Measurements from ENCODE around the gene PRKCA.

PRKCA gene

DNA sequence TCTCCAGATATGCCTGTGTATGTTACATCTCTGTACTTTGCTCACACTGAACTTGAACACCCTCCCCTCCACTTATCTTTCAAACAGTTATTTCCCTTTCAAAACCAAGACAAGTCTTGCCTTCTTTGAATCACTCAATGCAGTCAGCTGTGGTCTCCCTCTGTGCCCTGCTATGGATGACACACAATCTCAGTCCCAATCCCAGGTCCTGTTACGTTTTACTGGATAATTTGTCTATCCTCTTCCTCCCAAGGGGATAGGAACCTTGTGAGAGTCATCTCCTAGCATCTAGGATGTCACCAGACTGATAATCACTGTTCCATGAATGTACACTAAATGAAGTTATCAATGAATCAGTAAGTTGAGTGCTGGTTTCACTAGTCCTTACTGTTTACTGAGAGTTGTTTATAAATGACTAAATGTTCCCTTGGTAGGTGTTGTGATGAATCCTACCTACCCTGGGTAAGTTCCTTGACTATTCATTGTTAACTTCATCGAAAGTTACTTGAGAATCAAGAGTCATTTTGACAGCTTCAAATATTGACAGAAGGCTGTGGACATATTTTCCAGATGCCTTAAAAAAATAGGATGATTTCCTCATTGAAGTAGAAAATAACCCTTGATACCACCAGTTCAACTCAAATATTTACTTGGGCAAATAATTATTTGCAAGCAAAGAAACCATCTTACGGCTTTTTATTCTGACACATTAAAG, 244.9 kb downstream of the PRKCA start:
- no peak for DNase-seq (ENCODE audit: low spot score)

DNA sequence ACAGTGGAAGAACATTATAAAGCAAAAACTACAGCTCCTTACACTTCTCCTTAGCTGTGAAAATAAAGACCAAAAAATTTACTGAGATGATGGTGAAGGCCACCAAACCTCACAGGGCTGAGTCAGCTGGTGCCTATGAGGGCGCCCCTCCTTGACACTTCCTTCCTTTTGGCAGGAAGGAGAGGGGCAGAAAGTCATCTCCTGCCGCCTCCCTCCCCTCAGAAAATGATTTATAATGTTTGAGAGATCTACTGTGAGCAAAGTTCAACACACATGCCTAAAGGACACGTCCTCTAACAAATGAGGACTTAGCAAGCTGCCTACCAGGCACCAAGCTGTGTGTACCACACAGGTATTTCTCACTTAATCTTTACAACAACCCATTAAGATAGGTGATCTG, 245.7 kb downstream of the PRKCA start:
- peak; percentile 58 for DNase-seq (ENCODE audit: low spot score)

DNA sequence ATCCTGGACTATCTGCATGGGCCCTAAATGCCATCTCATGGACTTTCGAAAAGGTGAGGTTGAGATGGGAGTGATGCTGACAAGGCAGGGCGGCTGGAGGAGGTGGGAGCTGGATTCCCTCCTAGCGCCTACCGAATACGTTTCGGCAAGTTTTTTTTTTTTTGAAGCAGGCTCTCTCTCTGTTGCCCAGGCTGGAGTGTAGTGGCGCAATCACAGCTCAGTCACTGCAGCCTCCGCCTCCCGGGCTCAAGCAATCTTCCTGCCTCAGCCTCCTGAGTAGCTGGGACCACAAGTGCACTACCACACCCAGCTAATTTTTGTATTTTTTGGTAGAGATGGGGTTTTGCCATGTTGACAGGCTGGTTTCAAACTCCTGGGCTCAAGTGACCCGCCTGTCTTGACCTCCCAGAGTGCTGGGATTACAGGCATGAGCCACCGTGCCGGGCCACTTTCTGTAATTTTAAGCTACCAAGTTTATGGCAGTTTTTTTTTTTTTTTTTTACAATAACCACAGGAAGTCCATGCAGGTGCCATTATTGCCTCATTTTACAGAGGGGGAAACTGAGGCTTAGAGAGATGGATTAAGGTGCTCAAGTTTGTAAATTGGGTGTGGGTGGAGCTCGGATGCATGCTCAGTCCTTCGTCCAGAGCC, 246.4 kb downstream of the PRKCA start:
- no peak for DNase-seq (ENCODE audit: low spot score)

DNA sequence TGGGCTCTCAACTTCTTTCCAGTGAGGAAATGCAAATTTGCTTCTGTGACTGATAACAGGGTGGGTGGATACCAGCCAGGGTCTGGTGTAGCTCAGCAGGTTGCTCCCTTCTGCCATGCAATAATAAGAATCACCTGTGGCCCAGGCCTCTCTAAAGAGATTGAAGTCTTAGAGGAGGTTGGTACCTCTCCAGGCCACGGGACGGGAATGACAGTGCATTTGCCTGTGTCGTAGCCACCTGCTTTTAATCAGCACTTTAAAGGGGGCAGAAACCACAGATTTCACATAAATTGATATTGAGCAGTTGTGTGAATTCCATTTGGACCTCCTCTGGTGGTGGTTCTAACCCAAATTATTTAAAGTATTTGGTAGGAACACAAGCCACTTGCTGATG, 246.9 kb downstream of the PRKCA start:
- no peak for DNase-seq (ENCODE audit: low spot score)

DNA sequence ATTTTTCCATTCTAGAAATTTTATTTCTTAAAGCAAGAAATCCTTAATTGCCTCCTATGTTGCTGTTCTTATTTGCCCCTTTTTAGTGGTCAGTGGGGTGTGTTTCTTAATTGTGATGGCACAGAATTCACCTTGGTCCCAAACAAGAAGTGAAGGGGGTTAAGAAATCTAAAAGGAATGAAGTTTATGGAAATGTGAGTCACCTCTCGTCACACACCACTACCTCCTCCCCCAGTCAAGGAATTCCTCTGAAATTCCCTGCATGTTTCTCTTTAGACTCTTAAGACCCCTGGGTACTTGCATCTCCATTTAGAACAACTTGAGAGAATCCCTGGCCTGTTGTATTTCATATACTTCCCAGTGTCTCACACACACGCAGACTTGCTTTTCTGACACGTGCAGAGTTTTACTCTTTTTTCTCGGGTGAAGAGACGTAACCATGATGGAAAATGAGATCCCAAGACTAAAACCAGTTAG, 247.4 kb downstream of the PRKCA start:
- DNase-seq (ENCODE audit: low spot score) = no peak

DNA sequence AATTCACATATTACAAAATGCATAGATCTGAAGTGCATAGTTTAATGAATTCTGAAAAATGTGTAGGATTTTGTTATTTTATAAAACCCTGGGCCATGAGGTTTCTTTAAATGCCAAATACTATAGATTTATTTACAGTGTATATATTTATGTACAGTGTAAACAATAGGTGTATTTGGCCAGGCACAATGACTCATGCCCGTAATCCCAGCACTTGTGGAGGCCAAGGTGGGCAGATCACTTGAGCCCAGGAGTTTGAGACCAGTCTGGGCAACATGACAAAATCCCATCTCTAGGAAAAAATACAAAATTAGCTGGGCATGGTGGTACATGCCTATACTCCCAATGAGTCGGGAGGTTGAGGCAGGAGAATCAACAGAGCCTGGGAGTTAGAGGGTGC, 249.4 kb downstream of the PRKCA start:
- no peak for DNase-seq (ENCODE audit: low spot score)

DNA sequence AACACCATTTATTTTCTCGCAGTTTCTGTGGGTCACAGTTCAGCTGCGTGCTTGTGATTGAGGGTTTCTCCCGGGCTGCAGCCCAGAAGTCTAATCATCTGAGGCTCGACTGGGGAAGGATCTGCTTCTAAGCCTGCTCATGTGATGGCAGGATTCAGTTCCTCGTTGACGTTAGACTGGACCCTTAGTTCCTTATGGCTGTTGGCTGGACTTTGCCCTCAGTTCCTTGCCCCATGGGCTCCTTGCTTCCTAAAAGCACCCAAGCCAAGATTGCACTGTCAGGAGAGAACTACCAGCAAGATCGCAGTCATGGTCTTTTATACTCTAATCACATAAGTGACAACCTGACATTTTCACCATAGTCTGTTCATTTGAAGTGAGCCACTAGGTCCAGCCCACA, 250.0 kb downstream of the PRKCA start:
- no peak for DNase-seq (ENCODE audit: low spot score)

DNA sequence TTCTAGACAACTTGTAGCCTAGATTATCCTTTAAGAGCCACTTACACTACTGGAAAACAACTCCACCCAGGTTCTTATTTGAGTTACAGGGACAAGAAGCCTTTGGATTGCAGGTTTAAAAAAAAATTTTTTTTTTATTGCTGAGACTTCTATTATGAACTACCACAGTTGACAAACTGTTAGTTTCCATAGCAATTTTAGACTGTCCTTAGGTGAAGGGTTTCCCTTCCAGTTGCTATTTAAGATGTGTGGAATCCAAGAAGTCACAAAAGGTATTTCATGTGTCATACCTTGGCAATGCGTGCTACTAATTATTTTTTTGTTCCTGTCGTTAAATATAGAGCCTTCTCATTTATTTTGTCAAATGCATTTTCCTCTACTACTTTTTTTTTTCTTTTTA, 253.2 kb downstream of the PRKCA start:
- DNase-seq (ENCODE audit: low spot score) = no peak

DNA sequence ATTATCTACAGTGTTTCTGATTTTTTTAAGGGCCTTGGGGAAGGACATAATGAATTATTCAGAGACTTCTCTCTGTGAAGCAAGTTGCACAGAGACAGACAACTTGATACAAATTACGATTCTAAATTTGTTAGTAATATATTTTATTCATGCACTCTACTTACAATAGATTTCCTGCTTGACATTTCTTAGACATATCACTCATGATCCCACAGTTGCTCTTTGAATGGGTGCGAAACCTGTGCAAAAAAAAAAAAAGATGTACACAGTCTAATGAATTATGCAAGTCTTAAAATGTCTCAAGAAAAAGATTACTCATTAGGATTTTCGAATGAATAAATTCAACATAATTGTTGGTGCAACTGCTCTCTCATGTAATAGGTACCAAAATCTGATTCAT, 254.8 kb downstream of the PRKCA start:
- no peak for DNase-seq (ENCODE audit: low spot score)

DNA sequence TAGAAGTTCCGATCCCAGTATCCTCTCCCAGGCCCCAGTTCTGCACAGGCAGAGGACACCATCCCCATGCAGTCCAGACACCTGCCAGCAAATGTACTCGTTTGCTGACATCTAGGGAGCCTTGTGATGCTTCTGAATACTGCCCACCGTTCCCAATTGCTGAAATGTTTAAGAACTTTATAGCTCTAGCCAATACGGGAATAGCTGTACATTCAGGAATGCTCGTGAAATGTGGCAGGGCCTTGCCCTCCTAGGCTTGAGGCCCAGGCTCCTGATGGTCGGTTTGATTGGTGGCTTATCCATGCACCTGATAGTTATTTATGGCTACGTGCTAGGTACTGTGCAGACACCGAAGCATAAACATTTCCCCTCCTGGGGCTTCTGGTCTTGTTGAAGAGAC, 255.5 kb downstream of the PRKCA start:
- no peak for DNase-seq (ENCODE audit: low spot score)

DNA sequence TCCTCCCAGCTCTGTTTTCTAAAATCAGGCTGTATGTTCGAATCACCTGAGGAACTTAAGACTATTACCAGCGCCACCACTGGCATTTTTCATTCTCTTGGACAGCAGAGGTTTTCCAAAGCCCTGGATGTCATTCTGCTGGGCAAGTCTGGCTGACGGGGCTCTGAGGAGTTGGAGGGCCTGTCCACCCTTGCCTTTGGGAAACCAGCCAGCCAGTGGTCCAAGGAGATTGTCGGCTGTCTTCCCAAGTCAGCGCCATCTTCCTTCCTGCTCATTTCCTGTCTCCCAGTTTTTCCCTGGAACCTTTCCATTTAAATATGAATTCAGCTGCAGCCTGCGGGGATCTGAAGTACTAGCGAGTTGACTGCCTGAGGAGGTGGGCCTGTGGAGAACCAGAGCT, 258.3 kb downstream of the PRKCA start:
- no peak for DNase-seq (ENCODE audit: low spot score)

DNA sequence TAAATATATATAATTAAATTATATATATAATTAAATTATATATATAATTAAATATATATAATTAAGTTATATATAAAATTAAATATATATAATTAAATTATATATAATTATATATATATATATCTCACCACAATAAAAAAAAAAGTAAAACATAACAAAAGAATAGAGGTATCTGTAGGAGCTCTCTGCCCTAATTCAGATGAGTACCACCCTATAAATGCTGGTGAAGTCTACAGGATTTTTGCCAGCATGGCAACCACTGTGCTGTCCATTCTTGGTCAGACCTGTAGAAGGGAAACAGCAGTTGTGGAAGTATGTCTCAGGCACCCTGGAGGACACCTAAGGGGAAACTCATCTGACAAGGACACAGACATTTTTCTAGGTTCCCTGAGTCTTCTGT, 259.7 kb downstream of the PRKCA start:
- DNase-seq (ENCODE audit: low spot score) = no peak

DNA sequence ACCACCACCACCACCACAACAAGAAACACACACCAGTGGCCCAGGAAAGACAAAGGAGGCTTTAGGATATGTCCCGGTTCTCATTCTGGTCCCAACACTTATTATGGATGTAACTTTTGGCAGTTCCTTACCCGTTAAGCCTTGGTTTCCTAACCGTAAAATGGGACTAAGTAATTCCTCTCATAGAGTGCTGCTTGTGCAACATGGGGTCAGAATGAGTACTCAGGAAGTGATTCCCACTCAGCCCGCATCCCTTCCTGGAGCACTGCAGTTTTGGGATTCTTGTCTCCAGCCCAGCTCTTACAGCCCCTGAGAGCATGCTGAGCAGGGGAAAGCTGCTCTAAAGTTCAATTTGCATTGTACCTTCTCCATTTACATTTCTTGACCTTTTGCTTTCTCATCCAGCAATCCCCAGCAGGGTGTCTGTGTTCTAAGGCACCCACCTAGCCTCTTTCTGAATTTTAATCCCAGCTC, 262.6 kb downstream of the PRKCA start:
- no peak for DNase-seq (ENCODE audit: low spot score)

DNA sequence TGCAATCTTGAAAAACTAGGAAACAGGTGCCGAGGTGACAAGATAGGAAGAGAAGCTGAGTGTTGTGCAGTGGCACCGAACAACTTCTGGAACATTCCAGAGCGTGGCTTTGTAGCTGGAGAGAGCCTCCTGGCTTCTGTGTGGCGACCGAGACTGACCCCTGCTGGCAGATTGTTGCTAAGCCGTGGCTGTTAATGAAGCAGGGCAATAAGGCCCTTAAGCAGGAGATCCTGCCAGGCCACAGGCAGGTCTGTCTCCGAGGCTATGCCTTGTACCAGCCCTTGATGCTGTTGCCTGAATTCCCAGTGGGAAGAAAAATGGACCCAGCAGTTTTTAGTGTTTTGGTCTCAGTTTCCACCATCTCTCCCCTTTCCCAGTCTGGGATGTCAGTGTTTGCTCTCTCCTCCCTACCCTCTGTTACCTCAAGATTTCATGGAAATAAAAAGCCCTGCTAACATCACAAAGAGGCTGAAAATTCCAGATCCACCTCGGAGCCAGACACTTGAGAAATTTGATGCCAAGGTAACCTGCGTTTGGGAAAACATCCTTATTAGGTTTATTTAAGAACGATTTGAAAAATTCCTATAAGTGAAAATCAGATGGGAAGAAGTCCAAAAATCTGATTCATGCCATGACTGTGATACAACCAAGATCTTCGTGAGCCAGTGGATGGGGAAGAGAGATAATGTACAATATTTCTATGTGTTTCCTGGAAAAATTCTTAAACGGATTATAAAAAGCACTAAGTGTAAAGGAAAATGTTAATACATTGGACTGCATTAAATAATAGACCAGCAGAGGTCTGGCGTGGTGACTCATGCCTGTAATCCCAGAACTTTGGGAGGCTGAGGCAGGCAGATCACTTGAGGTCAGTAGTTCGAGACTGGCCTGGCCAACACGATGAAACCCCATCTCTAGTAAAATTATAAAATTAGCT, 265.1 kb downstream of the PRKCA start:
- peak; percentile 82 for DNase-seq (ENCODE audit: low spot score)

DNA sequence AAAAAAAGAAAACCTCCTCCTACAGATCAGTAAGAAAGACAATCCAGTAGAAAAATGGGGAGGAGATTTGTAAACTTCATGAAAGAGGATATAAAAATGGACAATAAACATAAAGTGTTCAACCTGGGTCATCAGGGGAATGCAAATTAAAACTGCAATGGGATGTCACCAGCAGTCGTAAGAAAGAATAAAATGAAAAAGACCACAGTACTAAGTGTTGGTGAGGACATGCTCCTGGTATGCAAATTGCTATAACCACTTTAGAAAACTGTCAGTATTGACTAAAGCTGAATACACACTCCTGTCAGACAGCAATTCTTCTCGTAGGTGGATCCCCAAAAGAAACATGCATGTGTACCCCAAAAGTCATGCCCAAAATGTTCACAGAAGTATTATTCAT, 267.2 kb downstream of the PRKCA start:
- DNase-seq (ENCODE audit: low spot score) = no peak

DNA sequence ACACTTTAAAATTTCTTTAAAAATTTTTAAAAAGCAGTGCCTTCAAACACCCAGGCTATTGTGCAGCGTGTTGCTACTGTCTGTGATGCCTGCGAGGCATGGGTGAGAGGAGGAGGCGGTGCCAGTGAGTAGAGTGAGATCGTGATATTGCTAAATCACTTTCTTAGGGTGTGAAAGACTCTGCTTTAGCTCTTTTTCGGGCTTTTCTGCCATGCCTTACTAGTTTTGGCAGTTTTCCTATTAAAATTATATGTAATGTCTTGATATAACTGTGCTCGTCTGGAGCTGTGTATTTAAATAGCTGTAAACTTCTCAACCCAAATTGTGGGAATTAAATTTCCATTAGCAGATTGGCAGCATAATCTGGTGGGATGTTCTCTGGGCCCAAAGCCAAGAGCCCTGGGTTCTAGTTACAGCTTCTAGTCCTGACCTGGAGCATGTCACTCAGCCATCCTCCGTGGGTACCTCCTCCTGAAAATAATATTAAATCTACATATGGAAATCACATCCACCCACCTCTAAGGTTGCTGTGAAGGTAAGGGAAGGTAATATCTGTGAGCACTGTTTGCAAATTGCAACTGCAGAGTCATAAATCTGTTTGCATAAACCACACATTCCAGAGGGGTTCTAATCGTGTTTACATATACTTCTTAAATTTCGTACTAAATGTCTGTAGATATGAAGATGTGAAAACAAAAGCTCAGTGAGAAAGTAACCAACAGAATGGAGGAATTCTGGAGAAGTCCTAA, 268.2 kb downstream of the PRKCA start:
- no peak for DNase-seq (ENCODE audit: low spot score)

DNA sequence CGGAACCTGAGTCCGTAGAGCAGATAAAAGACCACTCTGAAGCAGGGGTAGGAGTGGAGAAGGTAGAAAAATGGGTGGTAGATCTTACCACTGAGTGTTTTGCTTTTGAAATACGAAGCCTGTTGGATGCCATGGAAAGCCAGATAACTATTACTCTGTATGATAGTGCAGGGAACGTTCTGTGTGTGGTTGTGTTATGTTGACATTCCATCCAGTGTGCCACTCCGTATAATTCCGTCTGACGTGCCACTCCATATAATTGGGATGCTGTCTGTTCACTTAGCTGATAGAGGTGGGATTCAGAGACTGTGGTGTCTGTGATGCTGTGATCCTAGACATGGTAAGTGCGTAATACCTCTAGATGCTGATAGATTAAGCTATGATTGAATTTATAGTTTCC, 269.3 kb downstream of the PRKCA start:
- no peak for DNase-seq (ENCODE audit: low spot score)

DNA sequence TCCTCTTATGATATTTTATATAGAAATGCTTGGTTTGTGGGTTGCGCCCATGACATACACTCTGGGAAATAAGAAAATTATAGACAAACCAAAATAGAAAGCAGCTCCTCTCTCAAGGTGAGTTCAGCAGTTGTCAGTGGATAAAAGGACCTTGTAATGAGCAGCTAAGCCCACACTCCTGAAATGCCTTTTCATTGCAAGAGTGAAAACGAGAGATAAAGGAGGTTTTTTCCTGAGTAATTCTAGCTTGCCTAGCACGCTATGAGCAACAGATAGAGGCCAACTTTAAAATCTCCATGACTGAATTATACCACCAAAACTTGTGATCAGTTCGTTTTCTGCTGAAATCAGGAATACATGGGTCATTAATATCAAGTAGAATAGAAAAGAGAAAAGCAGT, 270.7 kb downstream of the PRKCA start:
- no peak for DNase-seq (ENCODE audit: low spot score)

DNA sequence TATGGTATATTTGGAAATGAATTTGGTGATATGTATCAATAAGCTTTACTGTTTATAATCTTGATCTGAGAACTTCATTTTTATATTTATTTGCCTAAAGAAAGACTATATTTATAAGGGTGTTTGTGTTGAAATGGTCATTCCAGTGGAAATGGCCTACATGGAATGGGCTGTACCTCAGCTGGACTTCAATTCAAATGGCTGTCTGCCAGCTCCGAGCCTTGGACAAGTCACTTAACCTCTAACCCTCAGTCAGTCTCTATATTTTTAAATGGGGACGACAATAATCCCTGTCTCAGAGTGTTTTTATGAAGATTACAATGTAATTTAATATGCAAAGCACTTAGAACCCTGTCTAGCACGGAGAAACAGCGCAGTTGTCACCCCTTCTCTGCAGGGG, 271.7 kb downstream of the PRKCA start:
- DNase-seq (ENCODE audit: low spot score) = no peak

DNA sequence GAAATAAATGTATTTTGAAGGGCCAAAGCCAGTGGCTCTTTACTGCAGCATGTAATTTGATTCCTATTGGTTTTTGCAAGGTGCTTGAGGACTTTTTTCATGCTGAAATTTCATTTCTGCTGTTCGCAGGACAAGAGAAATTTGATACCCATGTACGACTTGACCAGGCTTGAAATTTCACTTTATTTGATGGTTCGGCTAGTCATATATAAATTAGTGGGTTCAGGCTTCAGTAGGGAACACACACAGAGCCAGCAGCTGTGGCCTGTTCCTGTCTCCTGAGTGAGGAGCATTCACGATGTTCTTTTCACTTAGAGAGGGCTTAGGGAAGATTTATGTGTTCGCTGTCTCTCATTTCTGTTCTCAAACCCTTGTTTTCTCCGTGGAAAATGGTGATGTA, 274.1 kb downstream of the PRKCA start:
- no peak for DNase-seq (ENCODE audit: low spot score)

DNA sequence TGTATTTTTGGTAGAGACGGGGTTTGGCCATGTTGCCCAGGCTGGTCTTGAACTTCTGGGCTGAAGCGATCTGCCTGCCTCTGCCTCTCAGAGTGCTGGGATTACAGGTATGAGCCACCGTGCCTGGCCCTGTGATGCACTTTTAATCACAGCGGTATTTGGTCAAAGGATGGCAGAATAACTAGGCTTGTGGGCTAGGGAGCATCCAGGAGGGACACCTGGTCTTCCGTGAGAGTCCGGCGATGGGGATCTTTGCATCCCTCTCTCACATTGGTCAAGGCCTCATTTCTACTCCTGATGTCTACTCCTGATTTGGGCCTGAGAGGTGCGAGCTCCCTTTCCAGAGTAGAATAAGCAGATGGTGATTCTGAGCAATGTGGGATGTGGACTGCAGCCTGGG, 274.6 kb downstream of the PRKCA start:
- no peak for DNase-seq (ENCODE audit: low spot score)

All from CD4-positive, alpha-beta T cell treated with Interleukin-15 for 4 hours (primary cell).